Ovary (tissue), 9 donors: ENCODE measurements around the gene JPH3. TPM values are rescaled to one million over a fixed set of nuclear protein-coding genes. Genes with fewer than 3 reads are reported as not detected.

Experiments used
- DNase-seq, 5 donors: peaks; one replicate each; pipeline ENCODE4 v3.0.0-alpha.2; 2019 to 2020
- H3K27ac ChIP-seq, 2 donors: fragments of 200-600 bp; one replicate each; pipeline versions ENCODE4 v1.5.1 to v1.8.0; 2019 to 2022
- H3K27me3 ChIP-seq: fragments of 200-600 bp; one replicate; pipeline ENCODE4 v1.8.0; 2022
- H3K36me3 ChIP-seq: fragments of 200-600 bp; sonication (generic); one replicate; pipeline ENCODE4 v1.5.1; 2019
- H3K4me1 ChIP-seq: one replicate; pipeline ENCODE4 v1.8.1; 2013; ENCODE audit warnings: mild to moderate bottlenecking, moderate library complexity; ENCODE audit not compliant: insufficient read depth
- H3K4me3 ChIP-seq: fragments of 200-600 bp; sonication (generic); one replicate; pipeline ENCODE4 v1.5.1; 2017
- H3K9me3 ChIP-seq, 2 donors: fragments of 200-600 bp in 1 of 2; sonication (generic) in 1 of 2; one replicate each; pipeline versions ENCODE4 v1.5.1 to v1.8.1; 2013 to 2019; ENCODE audit warnings: mild to moderate bottlenecking in 1 of 2, moderate library complexity in 1 of 2
- EP300 ChIP-seq: sonication (generic); formaldehyde crosslinking; IDR thresholded peaks from one replicate; pipeline ENCODE4 v1.6.1; 2017; ENCODE audit warnings: antibody characterized with exemption
- POLR2A ChIP-seq: fragments of 450-650 bp; IDR thresholded peaks from one replicate; pipeline ENCODE4 v1.6.1; 2017; ENCODE audit warnings: antibody characterized with exemption, mild to moderate bottlenecking, moderate library complexity
- WGBS, 3 donors: extraction: QIAGEN DNeasy Blood & Tissue Kit in 1 of 3; methylation state at CpG; one replicate each; pipeline versions ENCODE4 v1.1.5 to v1.1.7; 2013 to 2017; 5-methylcytosine and 5-hydroxymethylcytosine counted together
- intact Hi-C, 4 donors: fragments of 100-400 bp; cut with DNase I; formaldehyde crosslinking; loops; one replicate each; pipeline versions ENCODE4 v1.11.0 to v1.15.1; 2022 to 2023
- polyA plus RNA-seq, 2 donors: library from polyadenylated mRNA; stranded (reverse); fragments of 200-250 nt in 1 of 2; fragments of 350-450 nt in 1 of 2; fragmentation: Illumina TruSeq in 1 of 2; extraction: RNeasy Lipid Tissue Mini Kit (QIAGEN cat#74804) in 1 of 2; gene quantifications; one replicate each; pipeline ENCODE4 v1.2.3, GENCODE V29; 2013 to 2014
- total RNA-seq, 7 donors: library from RNA; depleted of rRNA in 2 of 7; stranded (reverse); fragments of >200 nt in 2 of 7; fragmentation: NEBNext Ultra II Directional in 3 of 7; extraction: Animal tissue kit (Norgen Biotek cat#: 25700) in 3 of 7; gene quantifications; one replicate each; pipeline versions ENCODE4 v1.1.0 to v1.2.4, GENCODE V29; 2016 to 2023
- TF ChIP-seq, protein P1 (sequence below), 3 donors: fragments of 450-650 bp in 2 of 3; fragments of 200-600 bp in 1 of 3; IDR thresholded peaks; one replicate each; pipeline versions ENCODE4 v1.5.1 to v1.8.0; 2016 to 2022; ENCODE audit warnings: antibody characterized with exemption in 3 of 3, mild to moderate bottlenecking in 1 of 3
- donor health status: DM: no; HTN: no; CAD: no; lungs with moderate emphysema.
- donor health status: DM: no; HTN: no; CAD: no.
- donor health status: Bipolar disorder and iron deficiency.
- donor health status: DM: yes; HTN: yes; CAD: no.
- donor health status: DM: no; HTN: no; CAD: no.
- donor health status: DM: yes; HTN: yes; CAD: no.

JPH3 gene
- total and polyA plus RNA-seq, 9 donors: 0.11 to 0.62 (median 0.30) TPM; not detected in 3

DNA sequence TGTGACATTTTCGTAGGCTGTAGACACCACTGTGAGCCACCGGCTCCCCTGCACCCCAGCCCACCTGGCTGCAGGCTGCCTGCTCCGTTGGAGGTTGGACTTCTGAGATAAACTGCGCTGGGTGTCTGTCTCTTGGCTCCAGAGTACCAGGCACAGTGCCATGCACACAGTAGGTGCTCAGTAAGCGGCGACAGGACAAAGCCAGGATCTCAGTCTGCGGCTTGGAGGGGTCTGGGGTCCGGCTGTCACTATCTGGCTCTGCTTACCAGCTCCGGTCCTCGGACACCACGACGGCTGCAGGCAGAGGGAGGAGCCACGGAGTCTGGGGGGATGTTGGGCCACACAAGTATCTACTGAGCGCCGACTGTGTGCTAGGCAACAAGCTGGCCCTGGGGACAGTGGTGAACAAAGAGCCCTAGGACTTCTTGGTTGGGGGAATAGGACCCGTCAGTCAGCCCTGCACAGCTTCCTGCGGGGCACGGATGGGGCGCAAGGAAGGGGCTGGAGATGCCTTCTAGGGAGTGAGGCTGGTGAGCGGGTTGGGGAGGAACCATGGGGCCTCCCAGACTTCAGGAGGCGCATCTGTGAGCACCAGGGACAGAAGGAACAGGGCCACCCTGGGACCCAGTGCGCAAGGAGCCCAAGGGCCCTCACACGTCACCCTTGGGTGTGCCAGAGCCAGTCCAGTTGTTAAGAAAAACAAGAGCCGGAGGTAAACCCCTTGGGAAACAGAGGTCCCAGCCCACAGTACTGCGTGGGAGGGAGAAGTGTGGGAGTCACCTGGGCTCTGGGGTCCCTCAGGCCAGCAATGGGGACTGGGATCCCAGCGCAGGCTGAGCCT is 17.3 kb downstream of the JPH3 start:
- intact Hi-C loops: no loop called here
- Histone ChIP-seq H3K27ac (no peak overlapping the region), H3K36me3 (no peaks in the 10 kb centered on the region), H3K9me3 (no peaks in the 10 kb centered on the region), H3K4me1 (no peaks in the 10 kb centered on the region), H3K27me3 (no peaks in the 10 kb centered on the region), H3K4me3 (no peak overlapping the region)
- WGBS, 3 donors: 47 to 59% (median 53%) methylated on average over 26 of the region's 26 CpGs
- TF ChIP-seq, protein P1, sequence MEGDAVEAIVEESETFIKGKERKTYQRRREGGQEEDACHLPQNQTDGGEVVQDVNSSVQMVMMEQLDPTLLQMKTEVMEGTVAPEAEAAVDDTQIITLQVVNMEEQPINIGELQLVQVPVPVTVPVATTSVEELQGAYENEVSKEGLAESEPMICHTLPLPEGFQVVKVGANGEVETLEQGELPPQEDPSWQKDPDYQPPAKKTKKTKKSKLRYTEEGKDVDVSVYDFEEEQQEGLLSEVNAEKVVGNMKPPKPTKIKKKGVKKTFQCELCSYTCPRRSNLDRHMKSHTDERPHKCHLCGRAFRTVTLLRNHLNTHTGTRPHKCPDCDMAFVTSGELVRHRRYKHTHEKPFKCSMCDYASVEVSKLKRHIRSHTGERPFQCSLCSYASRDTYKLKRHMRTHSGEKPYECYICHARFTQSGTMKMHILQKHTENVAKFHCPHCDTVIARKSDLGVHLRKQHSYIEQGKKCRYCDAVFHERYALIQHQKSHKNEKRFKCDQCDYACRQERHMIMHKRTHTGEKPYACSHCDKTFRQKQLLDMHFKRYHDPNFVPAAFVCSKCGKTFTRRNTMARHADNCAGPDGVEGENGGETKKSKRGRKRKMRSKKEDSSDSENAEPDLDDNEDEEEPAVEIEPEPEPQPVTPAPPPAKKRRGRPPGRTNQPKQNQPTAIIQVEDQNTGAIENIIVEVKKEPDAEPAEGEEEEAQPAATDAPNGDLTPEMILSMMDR (IDR thresholded peaks at IDR 0.05): no peak
- TF ChIP-seq EP300: no peak
- TF ChIP-seq POLR2A: no peak
- DNase-seq: no peak

DNA sequence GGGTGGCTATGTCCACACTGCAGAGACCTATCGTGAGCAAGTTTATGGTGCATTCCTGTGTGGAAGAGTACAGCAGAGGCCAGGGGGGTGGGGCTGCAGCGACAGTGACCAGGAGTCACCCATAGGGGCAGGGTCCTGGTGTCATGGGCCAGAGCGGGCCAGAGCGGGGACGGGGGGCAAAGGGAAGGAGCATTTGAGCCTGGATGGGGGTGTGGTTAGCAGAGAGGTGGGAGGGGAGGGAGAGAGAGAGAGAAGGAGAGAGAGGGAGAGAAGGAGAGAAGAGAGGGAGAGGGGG is 17.8 kb downstream of the JPH3 start:
- no peaks in the 10 kb centered on the region for H3K4me1 ChIP-seq
- no peak for TF ChIP-seq POLR2A
- intact Hi-C loops: no loop called here
- no peak overlapping the region for H3K4me3 ChIP-seq
- no peak for DNase-seq
- no peaks in the 10 kb centered on the region for H3K9me3 ChIP-seq
- WGBS, 3 donors: 9 to 15% (median 12%) methylated on average over 5 of the region's 5 CpGs
- H3K36me3 ChIP-seq: no peaks in the 10 kb centered on the region
- H3K27me3 ChIP-seq: no peaks in the 10 kb centered on the region
- H3K27ac ChIP-seq: no peak overlapping the region

DNA sequence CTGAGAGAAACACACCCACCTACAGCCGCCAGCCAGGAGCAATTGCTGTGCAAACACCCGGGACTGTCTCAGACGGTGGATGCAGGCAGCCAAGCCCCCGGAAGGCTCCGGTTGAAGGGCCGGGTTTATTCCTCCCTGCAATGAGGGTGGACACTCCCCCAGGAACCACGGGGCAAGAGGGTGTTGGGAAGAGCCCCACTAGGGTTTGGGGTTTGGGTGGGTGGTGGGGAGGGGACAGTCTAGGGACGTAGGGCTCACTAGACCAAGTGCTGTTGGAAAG is 19.2 kb downstream of the JPH3 start:
- H3K9me3 ChIP-seq: no peaks in the 10 kb centered on the region
- no peak overlapping the region for H3K27ac ChIP-seq
- WGBS, 3 donors: 26 to 45% (median 39%) methylated on average over 8 of the region's 8 CpGs
- no peaks in the 10 kb centered on the region for H3K27me3 ChIP-seq
- no peak overlapping the region for H3K4me3 ChIP-seq
- no peaks in the 10 kb centered on the region for H3K36me3 ChIP-seq
- no peak for DNase-seq
- no peaks in the 10 kb centered on the region for H3K4me1 ChIP-seq
- TF ChIP-seq, protein P1 (IDR thresholded peaks at IDR 0.05): no peak
- no peak for TF ChIP-seq POLR2A
- no peak for TF ChIP-seq EP300
- intact Hi-C loops: no loop called here

DNA sequence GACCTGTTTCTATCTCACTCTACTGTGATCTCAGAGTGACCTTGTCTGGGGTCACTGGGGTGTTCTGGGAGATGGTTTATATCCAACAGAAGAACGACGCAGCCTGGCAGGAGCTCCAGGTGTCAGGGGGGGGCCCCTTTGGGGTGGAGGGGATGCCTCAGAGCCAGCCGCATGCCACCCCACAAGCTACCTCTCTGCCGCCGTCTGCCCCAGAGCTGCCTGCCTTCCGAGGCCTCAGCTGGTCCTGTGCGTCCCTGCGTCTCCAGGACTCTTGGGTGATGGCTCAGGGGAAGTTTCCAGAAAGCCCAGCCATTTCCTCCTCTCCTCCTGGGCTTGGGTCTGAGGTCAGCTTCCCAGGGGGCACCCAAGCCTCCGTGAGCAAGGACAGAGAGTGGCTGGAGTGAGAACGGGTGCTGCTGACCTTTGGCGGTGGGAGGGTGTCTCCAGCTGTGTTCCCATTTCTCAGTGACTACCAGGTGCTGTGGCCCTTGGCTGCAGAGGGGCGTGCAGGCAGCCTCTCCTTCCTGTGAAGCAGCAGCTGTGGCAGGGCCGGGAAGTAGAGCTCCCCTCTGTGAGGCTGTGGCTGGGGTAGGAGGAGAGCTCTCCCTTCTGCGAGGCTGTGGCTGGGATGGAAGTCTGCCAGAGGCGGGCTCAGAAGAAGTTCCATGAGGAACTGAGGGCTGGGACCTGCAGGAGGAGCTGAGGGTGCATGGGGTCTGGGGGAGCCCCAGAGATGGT is 19.8 kb downstream of the JPH3 start:
- H3K4me1 ChIP-seq: no peaks in the 10 kb centered on the region
- no peak for DNase-seq
- WGBS, 3 donors: 38 to 52% (median 45%) methylated on average over 15 of the region's 15 CpGs
- no peak overlapping the region for H3K4me3 ChIP-seq
- TF ChIP-seq EP300: no peak
- H3K36me3 ChIP-seq: no peaks in the 10 kb centered on the region
- no peaks in the 10 kb centered on the region for H3K27me3 ChIP-seq
- intact Hi-C loops: no loop called here
- H3K27ac ChIP-seq: no peak overlapping the region
- no peaks in the 10 kb centered on the region for H3K9me3 ChIP-seq

DNA sequence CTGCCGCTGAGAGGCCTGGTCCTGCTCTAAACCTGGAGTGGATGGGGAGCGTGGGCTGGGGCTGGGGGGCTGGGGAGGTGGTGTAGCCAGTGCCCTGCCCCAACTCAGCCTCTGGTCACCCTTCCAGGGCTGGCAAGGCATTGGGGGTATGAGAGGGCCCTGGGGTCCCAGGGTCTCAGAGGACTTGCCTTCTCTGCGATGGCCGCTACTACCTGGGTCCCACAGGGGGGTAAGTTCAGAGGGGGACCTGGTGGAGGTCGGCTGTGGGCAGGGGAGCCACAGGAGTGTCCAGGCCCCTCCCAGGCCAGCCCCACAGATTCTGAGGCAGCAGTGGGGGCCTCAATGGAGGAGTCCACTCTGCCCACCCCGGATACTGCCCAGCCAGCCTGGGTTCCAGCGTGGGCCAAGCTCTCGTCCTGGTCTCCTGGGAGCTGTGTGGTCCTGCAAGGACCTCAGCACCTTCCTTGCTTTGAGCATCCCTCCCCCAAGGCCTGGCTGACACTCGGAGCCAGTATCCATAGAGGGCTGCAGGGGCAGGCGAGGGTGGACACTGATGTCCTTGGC is 20.5 kb downstream of the JPH3 start:
- intact Hi-C loops: no loop called here
- H3K36me3 ChIP-seq: no peaks in the 10 kb centered on the region
- WGBS, 3 donors: 69 to 84% (median 73%) methylated on average over 6 to 10 of the region's 10 CpGs

More for the DNA sequence above, 20.5 kb downstream of the JPH3 start:
- Histone ChIP-seq H3K27ac (no peak overlapping the region), H3K4me3 (no peak overlapping the region), H3K27me3 (no peaks in the 10 kb centered on the region), H3K4me1 (no peaks in the 10 kb centered on the region), H3K9me3 (no peaks in the 10 kb centered on the region)
- TF ChIP-seq, protein P1 (IDR thresholded peaks at IDR 0.05): no peak
- TF ChIP-seq EP300: no peak
- TF ChIP-seq POLR2A: no peak
- no peak for DNase-seq
